ENCODE measurements around the gene GPC6.

Gene GPC6

GRCh38 chr13:93984876-93985275, 758.3 kb downstream of the GPC6 start:
- H3K36me3 ChIP-seq (replicated peaks), result no peaks in the 10 kb centered on the region

GRCh38 chr13:93987458-93987857, 760.9 kb downstream of the GPC6 start:
- TF ChIP-seq CTCF (IDR thresholded peaks at IDR 0.05; ENCODE audit: low read depth, low read length, missing control alignments), result no peak
- in situ Hi-C loops (cut with HindIII; ENCODE audit: low pct_ligation_motif_present, low sequenced_read_pairs), result no loop called here

More at GRCh38 chr13:93984876-93985275, 758.3 kb downstream of the GPC6 start:
- DNase-seq, result no peak
- no peak for TF ChIP-seq CTCF (IDR thresholded peaks at IDR 0.05; ENCODE audit: low read depth, low read length, missing control alignments)
- H3K27ac ChIP-seq, result no peak overlapping the region
- in situ Hi-C loops (cut with HindIII; ENCODE audit: low pct_ligation_motif_present, low sequenced_read_pairs), result no loop called here
- no peak overlapping the region for H3K4me3 ChIP-seq (ENCODE audit: low read depth, low read length)
- no peaks in the 10 kb centered on the region for H3K27me3 ChIP-seq (replicated peaks)

GRCh38 chr13:93991569-93991968, 765.0 kb downstream of the GPC6 start:
- Histone ChIP-seq H3K4me3 (ENCODE audit: low read depth, low read length) (no peak overlapping the region), H3K27ac (no peak overlapping the region), H3K36me3 (replicated peaks) (no peaks in the 10 kb centered on the region), H3K27me3 (replicated peaks) (no peaks in the 10 kb centered on the region)
- in situ Hi-C loops (cut with HindIII; ENCODE audit: low pct_ligation_motif_present, low sequenced_read_pairs), result no loop called here
- TF ChIP-seq CTCF (IDR thresholded peaks at IDR 0.05; ENCODE audit: low read depth, low read length, missing control alignments), result no peak
- DNase-seq, result no peak

More at GRCh38 chr13:93987458-93987857, 760.9 kb downstream of the GPC6 start:
- Histone ChIP-seq H3K27me3 (replicated peaks) (no peaks in the 10 kb centered on the region), H3K4me3 (ENCODE audit: low read depth, low read length) (no peak overlapping the region), H3K36me3 (replicated peaks) (no peaks in the 10 kb centered on the region), H3K27ac (no peak overlapping the region)
- no peak for DNase-seq

GRCh38 chr13:93996481-93996880, 769.9 kb downstream of the GPC6 start:
- H3K36me3 ChIP-seq (replicated peaks), result no peaks in the 10 kb centered on the region
- in situ Hi-C loops (cut with HindIII; ENCODE audit: low pct_ligation_motif_present, low sequenced_read_pairs), result no loop called here
- H3K27me3 ChIP-seq (replicated peaks), result no peaks in the 10 kb centered on the region
- no peak overlapping the region for H3K4me3 ChIP-seq (ENCODE audit: low read depth, low read length)
- no peak for DNase-seq
- TF ChIP-seq CTCF (IDR thresholded peaks at IDR 0.05; ENCODE audit: low read depth, low read length, missing control alignments), result no peak
- peak overlapping the region; percentile 39 for H3K27ac ChIP-seq

- H3K27ac ChIP-seq, result no peak overlapping the region
- H3K27me3 ChIP-seq (replicated peaks), result no peaks in the 10 kb centered on the region
- no peak overlapping the region for H3K4me3 ChIP-seq (ENCODE audit: low read depth, low read length)
- no peak for TF ChIP-seq CTCF (IDR thresholded peaks at IDR 0.05; ENCODE audit: low read depth, low read length, missing control alignments)
- in situ Hi-C loops (cut with HindIII; ENCODE audit: low pct_ligation_motif_present, low sequenced_read_pairs), result no loop called here
- no peak for DNase-seq
- no peaks in the 10 kb centered on the region for H3K36me3 ChIP-seq (replicated peaks)
These were observed 779.7 kb downstream of the GPC6 start for GRCh38 chr13:94006296-94006695.

GRCh38 chr13:94007072-94007471, 780.5 kb downstream of the GPC6 start:
- DNase-seq, result no peak
- no peak for TF ChIP-seq CTCF (IDR thresholded peaks at IDR 0.05; ENCODE audit: low read depth, low read length, missing control alignments)
- H3K36me3 ChIP-seq (replicated peaks), result no peaks in the 10 kb centered on the region
- no peak overlapping the region for H3K27ac ChIP-seq
- H3K4me3 ChIP-seq (ENCODE audit: low read depth, low read length), result no peak overlapping the region
- no peaks in the 10 kb centered on the region for H3K27me3 ChIP-seq (replicated peaks)
- in situ Hi-C loops (cut with HindIII; ENCODE audit: low pct_ligation_motif_present, low sequenced_read_pairs), result no loop called here

All from brain microvascular endothelial cell (primary cell).